Esophagus muscularis mucosa (tissue), 3 donors: Measurements from ENCODE around the gene PUSL1.
A peak's percentile ranks its signal among the peaks of the same experiment; 100 is the strongest.

Source experiments
- POLR2A ChIP-seq: fragments of 450-650 bp; IDR thresholded peaks from one replicate; pipeline ENCODE4 v1.6.1; 2017; ENCODE audit warnings: antibody characterized with exemption, moderate library complexity, mild to moderate bottlenecking, low read depth
- POLR2AphosphoS5 ChIP-seq, 2 donors: sonication (generic); formaldehyde crosslinking; IDR thresholded peaks; one replicate each; pipeline ENCODE4 v1.6.1; 2017; ENCODE audit warnings: antibody characterized with exemption in 2 of 2
- TF ChIP-seq, protein P1 (sequence below), 3 experiments: fragments of 200-600 bp in 2 of 3; fragments of 450-650 bp in 1 of 3; sonication (generic) in 2 of 3; IDR thresholded peaks; one replicate each; pipeline ENCODE4 v1.5.1; 2017 to 2019; ENCODE audit warnings: antibody characterized with exemption in 3 of 3, mild to moderate bottlenecking in 2 of 3, moderate library complexity in 1 of 3

DNA sequence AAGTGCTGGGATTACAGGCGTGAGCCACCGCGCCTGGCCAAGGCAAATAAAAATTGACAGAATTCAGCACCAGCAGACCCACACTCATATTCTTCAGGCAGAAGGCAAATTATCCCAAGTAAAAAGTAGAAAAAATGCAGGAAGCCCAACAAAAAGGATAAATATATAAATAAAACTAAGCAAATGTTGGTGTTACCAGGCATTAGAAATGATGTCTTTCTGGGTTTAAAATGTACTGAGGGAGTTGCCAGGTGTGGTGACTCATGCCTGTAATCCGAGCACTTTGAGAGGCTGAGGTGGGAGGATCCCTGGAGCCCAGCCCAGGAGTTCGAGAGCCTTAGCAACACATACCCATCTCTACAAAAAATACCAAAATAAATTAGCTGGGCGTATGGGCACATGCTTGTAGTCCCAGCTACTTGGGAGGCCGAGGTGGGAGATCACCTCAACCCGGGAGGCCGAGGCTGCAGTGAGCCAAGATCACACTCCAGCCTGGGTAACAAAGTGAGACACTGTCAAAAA, 9.8 kb downstream of the PUSL1 start:
- TF ChIP-seq POLR2A (no peak), POLR2AphosphoS5 (IDR thresholded peaks at IDR 0.05) (peak; percentile 72)
- TF ChIP-seq, protein P1, sequence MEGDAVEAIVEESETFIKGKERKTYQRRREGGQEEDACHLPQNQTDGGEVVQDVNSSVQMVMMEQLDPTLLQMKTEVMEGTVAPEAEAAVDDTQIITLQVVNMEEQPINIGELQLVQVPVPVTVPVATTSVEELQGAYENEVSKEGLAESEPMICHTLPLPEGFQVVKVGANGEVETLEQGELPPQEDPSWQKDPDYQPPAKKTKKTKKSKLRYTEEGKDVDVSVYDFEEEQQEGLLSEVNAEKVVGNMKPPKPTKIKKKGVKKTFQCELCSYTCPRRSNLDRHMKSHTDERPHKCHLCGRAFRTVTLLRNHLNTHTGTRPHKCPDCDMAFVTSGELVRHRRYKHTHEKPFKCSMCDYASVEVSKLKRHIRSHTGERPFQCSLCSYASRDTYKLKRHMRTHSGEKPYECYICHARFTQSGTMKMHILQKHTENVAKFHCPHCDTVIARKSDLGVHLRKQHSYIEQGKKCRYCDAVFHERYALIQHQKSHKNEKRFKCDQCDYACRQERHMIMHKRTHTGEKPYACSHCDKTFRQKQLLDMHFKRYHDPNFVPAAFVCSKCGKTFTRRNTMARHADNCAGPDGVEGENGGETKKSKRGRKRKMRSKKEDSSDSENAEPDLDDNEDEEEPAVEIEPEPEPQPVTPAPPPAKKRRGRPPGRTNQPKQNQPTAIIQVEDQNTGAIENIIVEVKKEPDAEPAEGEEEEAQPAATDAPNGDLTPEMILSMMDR (IDR thresholded peaks at IDR 0.05) = no peak
